ENCODE measurements around the gene ST7. TPM values are rescaled to one million over a fixed set of nuclear protein-coding genes. Genes with fewer than 3 reads are reported as not detected.

ST7 gene
- total RNA-seq, 2 experiments from 2014 or later: 9.6 to 10.7 TPM

DNA sequence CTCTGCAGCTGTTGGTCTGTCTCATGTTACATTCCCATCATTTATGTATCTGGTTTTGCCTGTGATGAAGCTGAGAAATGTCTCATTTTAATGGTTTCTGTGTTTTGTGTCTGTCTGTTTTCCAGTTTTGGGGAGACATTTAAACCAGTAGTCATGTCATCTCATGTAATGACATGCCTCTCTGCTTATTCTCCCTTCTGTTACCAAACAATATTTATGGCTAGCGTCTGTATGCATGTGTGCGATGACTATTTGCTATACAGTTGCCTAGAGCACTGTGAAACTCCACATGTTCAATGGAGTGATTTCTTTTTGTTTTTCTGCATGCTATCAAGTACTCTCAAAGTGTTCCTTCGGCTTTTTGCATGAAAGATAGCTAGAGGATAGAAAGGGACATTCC, 132.0 kb downstream of the ST7 start:
- no peaks in the 10 kb centered on the region for H3K9me3 ChIP-seq (ENCODE audit: low read length)
- no peak overlapping the region for H3K4me2 ChIP-seq (ENCODE audit: low read length)
- no peaks in the 10 kb centered on the region for H3K36me3 ChIP-seq (ENCODE audit: insufficient read depth, low read length)
- H3K4me3 ChIP-seq (ENCODE audit: low read depth, low read length, poor library complexity, severe bottlenecking): no peak overlapping the region
- ChIA-PET POLR2A (no interaction called here), CTCF (ENCODE audit: unreplicated experiment) (no interaction called here)
- BruUV-seq (replicated peaks): no TSS peak
- H2AFZ ChIP-seq (ENCODE audit: low read length): no peak overlapping the region
- TF ChIP-seq, protein P1, sequence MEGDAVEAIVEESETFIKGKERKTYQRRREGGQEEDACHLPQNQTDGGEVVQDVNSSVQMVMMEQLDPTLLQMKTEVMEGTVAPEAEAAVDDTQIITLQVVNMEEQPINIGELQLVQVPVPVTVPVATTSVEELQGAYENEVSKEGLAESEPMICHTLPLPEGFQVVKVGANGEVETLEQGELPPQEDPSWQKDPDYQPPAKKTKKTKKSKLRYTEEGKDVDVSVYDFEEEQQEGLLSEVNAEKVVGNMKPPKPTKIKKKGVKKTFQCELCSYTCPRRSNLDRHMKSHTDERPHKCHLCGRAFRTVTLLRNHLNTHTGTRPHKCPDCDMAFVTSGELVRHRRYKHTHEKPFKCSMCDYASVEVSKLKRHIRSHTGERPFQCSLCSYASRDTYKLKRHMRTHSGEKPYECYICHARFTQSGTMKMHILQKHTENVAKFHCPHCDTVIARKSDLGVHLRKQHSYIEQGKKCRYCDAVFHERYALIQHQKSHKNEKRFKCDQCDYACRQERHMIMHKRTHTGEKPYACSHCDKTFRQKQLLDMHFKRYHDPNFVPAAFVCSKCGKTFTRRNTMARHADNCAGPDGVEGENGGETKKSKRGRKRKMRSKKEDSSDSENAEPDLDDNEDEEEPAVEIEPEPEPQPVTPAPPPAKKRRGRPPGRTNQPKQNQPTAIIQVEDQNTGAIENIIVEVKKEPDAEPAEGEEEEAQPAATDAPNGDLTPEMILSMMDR (conservative IDR thresholded peaks at IDR 0.05; ENCODE audit: low read length): no peak
- no peak for TF ChIP-seq EZH2phosphoT487 (IDR thresholded peaks at IDR 0.05; ENCODE audit: borderline replicate concordance, low read depth, low read length)
- intact Hi-C loops (cut with micrococcal nuclease; ENCODE audit: unreplicated experiment): no loop called here
- H3K4me1 ChIP-seq (ENCODE audit: insufficient read depth, low read length, poor library complexity, severe bottlenecking): no peaks in the 10 kb centered on the region
- H3K9me2 ChIP-seq (ENCODE audit: insufficient read depth, low read length): no peaks in the 10 kb centered on the region
- H4K20me1 ChIP-seq (ENCODE audit: insufficient read depth, low read length): no peaks in the 10 kb centered on the region; the same call in 1 of the 2 replicates
- DNase-seq (ENCODE audit: low spot score): no peak
- no peak overlapping the region for H3K27ac ChIP-seq (ENCODE audit: low read depth, low read length, poor library complexity, severe bottlenecking)
- no peaks in the 10 kb centered on the region for H3K79me2 ChIP-seq (ENCODE audit: insufficient read depth, low read depth, low read length)

- TF ChIP-seq, protein P1 (conservative IDR thresholded peaks at IDR 0.05; ENCODE audit: low read length): no peak
- TF ChIP-seq EZH2phosphoT487 (IDR thresholded peaks at IDR 0.05; ENCODE audit: borderline replicate concordance, low read depth, low read length): no peak
- CTCF ChIA-PET (ENCODE audit: unreplicated experiment): no interaction called here
- H4K20me1 ChIP-seq (ENCODE audit: insufficient read depth, low read length): no peaks in the 10 kb centered on the region; the same call in 1 of the 2 replicates
- no peak overlapping the region for H3K4me2 ChIP-seq (ENCODE audit: low read length)
- H3K36me3 ChIP-seq (ENCODE audit: insufficient read depth, low read length): no peaks in the 10 kb centered on the region
- H3K4me3 ChIP-seq (ENCODE audit: low read depth, low read length, poor library complexity, severe bottlenecking): no peak overlapping the region
- H3K4me1 ChIP-seq (ENCODE audit: insufficient read depth, low read length, poor library complexity, severe bottlenecking): no peaks in the 10 kb centered on the region
- no TSS peak for BruUV-seq (replicated peaks)
- H3K9me2 ChIP-seq (ENCODE audit: insufficient read depth, low read length): no peaks in the 10 kb centered on the region
- no peaks in the 10 kb centered on the region for H3K79me2 ChIP-seq (ENCODE audit: insufficient read depth, low read depth, low read length)
- no peaks in the 10 kb centered on the region for H3K9me3 ChIP-seq (ENCODE audit: low read length)
- intact Hi-C loops (cut with micrococcal nuclease; ENCODE audit: unreplicated experiment): no loop called here
- no peak overlapping the region for H2AFZ ChIP-seq (ENCODE audit: low read length)
- H3K27ac ChIP-seq (ENCODE audit: low read depth, low read length, poor library complexity, severe bottlenecking): no peak overlapping the region
- POLR2A ChIA-PET: no interaction called here
- DNase-seq (ENCODE audit: low spot score): no peak
These were observed 132.6 kb downstream of the ST7 start for GRCh38 chr7:117085769-117086463.

GRCh38 chr7:117086788-117087187, 133.5 kb downstream of the ST7 start:
- no peaks in the 10 kb centered on the region for H3K4me1 ChIP-seq (ENCODE audit: insufficient read depth, low read length, poor library complexity, severe bottlenecking)
- no peak overlapping the region for H3K4me2 ChIP-seq (ENCODE audit: low read length)
- POLR2A ChIA-PET: no interaction called here
- intact Hi-C loops (cut with micrococcal nuclease; ENCODE audit: unreplicated experiment): no loop called here
- H3K9me2 ChIP-seq (ENCODE audit: insufficient read depth, low read length): no peaks in the 10 kb centered on the region
- H3K4me3 ChIP-seq (ENCODE audit: low read depth, low read length, poor library complexity, severe bottlenecking): no peak overlapping the region
- DNase-seq (ENCODE audit: low spot score): no peak
- TF ChIP-seq, protein P1 (conservative IDR thresholded peaks at IDR 0.05; ENCODE audit: low read length): no peak
- no peak for TF ChIP-seq EZH2phosphoT487 (IDR thresholded peaks at IDR 0.05; ENCODE audit: borderline replicate concordance, low read depth, low read length)
- no peaks in the 10 kb centered on the region for H3K9me3 ChIP-seq (ENCODE audit: low read length)
- H4K20me1 ChIP-seq (ENCODE audit: insufficient read depth, low read length): no peaks in the 10 kb centered on the region; the same call in 1 of the 2 replicates
- BruUV-seq (replicated peaks): no TSS peak
- CTCF ChIA-PET (ENCODE audit: unreplicated experiment): no interaction called here
- H3K27ac ChIP-seq (ENCODE audit: low read depth, low read length, poor library complexity, severe bottlenecking): no peak overlapping the region
- no peaks in the 10 kb centered on the region for H3K79me2 ChIP-seq (ENCODE audit: insufficient read depth, low read depth, low read length)
- no peak overlapping the region for H2AFZ ChIP-seq (ENCODE audit: low read length)
- no peaks in the 10 kb centered on the region for H3K36me3 ChIP-seq (ENCODE audit: insufficient read depth, low read length)

Measured in OCI-LY7 (cell line).